Measurements from ENCODE around the gene P2RX3. TPM values are rescaled to one million over a fixed set of nuclear protein-coding genes. Genes with fewer than 3 reads are reported as not detected.

Gene P2RX3
- total RNA-seq, 2 experiments from 2014 or later = not detected

- H3K36me3 Mint-ChIP-seq = no peaks in the 10 kb centered on the region
- no peaks in the 10 kb centered on the region for H3K9me3 Mint-ChIP-seq
- no peak for ATAC-seq (ENCODE audit: low read depth)
- no peak overlapping the region for H3K27ac Mint-ChIP-seq
- H3K4me1 Mint-ChIP-seq = no peaks in the 10 kb centered on the region
- H3K27me3 Mint-ChIP-seq = no peaks in the 10 kb centered on the region
- no peak overlapping the region for H3K4me3 Mint-ChIP-seq
- POLR2A ChIA-PET = no interaction called here
- DNase-seq = no peak
These were observed 49.3 kb downstream of the P2RX3 start for GRCh38 chr11:57387289-57388030.

GRCh38 chr11:57390535-57390934 lies 52.4 kb downstream of the P2RX3 start, which contains the start of gene PRG2:
PRG2 (minus strand) TSS chr11:57390650; CDS start chr11:57389944, 706 bp downstream.
- ATAC-seq (ENCODE audit: low read depth) (no peak), DNase-seq (no peak)
- Mint-ChIP-seq H3K36me3 (no peaks in the 10 kb centered on the region), H3K9me3 (no peaks in the 10 kb centered on the region), H3K4me3 (no peak within 1 kb of the TSS), H3K4me1 (no peaks in the 10 kb centered on the region), H3K27ac (no peak within 1 kb of the TSS), H3K27me3 (no peaks in the 10 kb centered on the region)
- POLR2A ChIA-PET = no interaction called here

GRCh38 chr11:57391111-57391510 lies 53.0 kb downstream of the P2RX3 start:
- POLR2A ChIA-PET = no interaction called here
- H3K9me3 Mint-ChIP-seq = no peaks in the 10 kb centered on the region
- no peak for DNase-seq
- no peaks in the 10 kb centered on the region for H3K27me3 Mint-ChIP-seq
- no peak for ATAC-seq (ENCODE audit: low read depth)
- H3K36me3 Mint-ChIP-seq = no peaks in the 10 kb centered on the region
- no peak overlapping the region for H3K27ac Mint-ChIP-seq
- H3K4me1 Mint-ChIP-seq = no peaks in the 10 kb centered on the region
- H3K4me3 Mint-ChIP-seq = no peak overlapping the region

- POLR2A ChIA-PET = no interaction called here
- no peaks in the 10 kb centered on the region for H3K27me3 Mint-ChIP-seq
- no peaks in the 10 kb centered on the region for H3K36me3 Mint-ChIP-seq
- no peaks in the 10 kb centered on the region for H3K9me3 Mint-ChIP-seq
- ATAC-seq (ENCODE audit: low read depth) = no peak
- no peak overlapping the region for H3K4me3 Mint-ChIP-seq
- DNase-seq = no peak
- H3K4me1 Mint-ChIP-seq = no peaks in the 10 kb centered on the region
- no peak overlapping the region for H3K27ac Mint-ChIP-seq
These were observed 53.4 kb downstream of the P2RX3 start for GRCh38 chr11:57391539-57391938.

GRCh38 chr11:57392066-57392762 lies 54.1 kb downstream of the P2RX3 start:
- DNase-seq = no peak
- Mint-ChIP-seq H3K4me1 (no peaks in the 10 kb centered on the region), H3K4me3 (no peak overlapping the region), H3K27ac (no peak overlapping the region), H3K9me3 (no peaks in the 10 kb centered on the region), H3K27me3 (no peaks in the 10 kb centered on the region), H3K36me3 (no peaks in the 10 kb centered on the region)
- POLR2A ChIA-PET = no interaction called here
- no peak for ATAC-seq (ENCODE audit: low read depth)

GRCh38 chr11:57392763-57393105 lies 54.6 kb downstream of the P2RX3 start:
- H3K36me3 Mint-ChIP-seq = no peaks in the 10 kb centered on the region
- no peaks in the 10 kb centered on the region for H3K4me1 Mint-ChIP-seq
- H3K27ac Mint-ChIP-seq = no peak overlapping the region
- no peak overlapping the region for H3K4me3 Mint-ChIP-seq
- ATAC-seq (ENCODE audit: low read depth) (no peak), DNase-seq (no peak)
- H3K9me3 Mint-ChIP-seq = no peaks in the 10 kb centered on the region
- POLR2A ChIA-PET = no interaction called here
- H3K27me3 Mint-ChIP-seq = no peaks in the 10 kb centered on the region

- POLR2A ChIA-PET = no interaction called here
- no peak for DNase-seq
- H3K4me3 Mint-ChIP-seq = no peak overlapping the region
These were observed 56.2 kb downstream of the P2RX3 start for GRCh38 chr11:57394203-57394965.

GRCh38 chr11:57395905-57396623 lies 57.9 kb downstream of the P2RX3 start:
- Mint-ChIP-seq H3K9me3 (no peaks in the 10 kb centered on the region), H3K27me3 (no peaks in the 10 kb centered on the region), H3K36me3 (no peaks in the 10 kb centered on the region), H3K27ac (no peak overlapping the region), H3K4me3 (no peak overlapping the region), H3K4me1 (no peaks in the 10 kb centered on the region)
- ATAC-seq (ENCODE audit: low read depth) (no peak), DNase-seq (no peak)
- POLR2A ChIA-PET = no interaction called here

More at GRCh38 chr11:57394203-57394965, 56.2 kb downstream of the P2RX3 start:
- ATAC-seq (ENCODE audit: low read depth) = no peak
- Mint-ChIP-seq H3K27me3 (no peaks in the 10 kb centered on the region), H3K4me1 (no peaks in the 10 kb centered on the region), H3K9me3 (no peaks in the 10 kb centered on the region), H3K36me3 (no peaks in the 10 kb centered on the region), H3K27ac (no peak overlapping the region)

- no peaks in the 10 kb centered on the region for H3K27me3 Mint-ChIP-seq
- DNase-seq (no peak), ATAC-seq (ENCODE audit: low read depth) (no peak)
- POLR2A ChIA-PET = no interaction called here
- no peaks in the 10 kb centered on the region for H3K9me3 Mint-ChIP-seq
- no peaks in the 10 kb centered on the region for H3K4me1 Mint-ChIP-seq
- H3K36me3 Mint-ChIP-seq = no peaks in the 10 kb centered on the region
- H3K27ac Mint-ChIP-seq = no peak overlapping the region
- no peak overlapping the region for H3K4me3 Mint-ChIP-seq
These were observed 58.6 kb downstream of the P2RX3 start for GRCh38 chr11:57396744-57397143.

GRCh38 chr11:57397394-57397990 lies 59.3 kb downstream of the P2RX3 start:
- H3K4me1 Mint-ChIP-seq = no peaks in the 10 kb centered on the region
- H3K27ac Mint-ChIP-seq = no peak overlapping the region
- no peaks in the 10 kb centered on the region for H3K27me3 Mint-ChIP-seq
- ATAC-seq (ENCODE audit: low read depth) (no peak), DNase-seq (no peak)
- POLR2A ChIA-PET = no interaction called here
- no peak overlapping the region for H3K4me3 Mint-ChIP-seq
- H3K36me3 Mint-ChIP-seq = no peaks in the 10 kb centered on the region
- no peaks in the 10 kb centered on the region for H3K9me3 Mint-ChIP-seq

- no peak for DNase-seq
- POLR2A ChIA-PET = no interaction called here
- ATAC-seq (ENCODE audit: low read depth) = no peak
- peaks cover 2% of the 10 kb centered on the region for H3K36me3 Mint-ChIP-seq
- H3K27ac Mint-ChIP-seq = no peak overlapping the region
- no peaks in the 10 kb centered on the region for H3K27me3 Mint-ChIP-seq
- H3K4me1 Mint-ChIP-seq = no peaks in the 10 kb centered on the region
- H3K9me3 Mint-ChIP-seq = no peaks in the 10 kb centered on the region
- no peak overlapping the region for H3K4me3 Mint-ChIP-seq
These were observed 61.1 kb downstream of the P2RX3 start for GRCh38 chr11:57399221-57399620.

GRCh38 chr11:57399972-57400578 lies 61.9 kb downstream of the P2RX3 start:
- no peaks in the 10 kb centered on the region for H3K9me3 Mint-ChIP-seq
- H3K4me3 Mint-ChIP-seq = no peak overlapping the region
- no peaks in the 10 kb centered on the region for H3K27me3 Mint-ChIP-seq
- H3K4me1 Mint-ChIP-seq = no peaks in the 10 kb centered on the region
- DNase-seq (no peak), ATAC-seq (ENCODE audit: low read depth) (no peak)
- no peak overlapping the region for H3K27ac Mint-ChIP-seq
- POLR2A ChIA-PET = no interaction called here
- peaks cover 5% of the 10 kb centered on the region for H3K36me3 Mint-ChIP-seq
